Stimulated activated naive B cell treated with anti-CD40 and anti-IgM and Interleukin-4, amounts not matched to agents 10 μg/mL and 1 μg/mL and 100 μg/mL, for 72 hours (primary cell): ENCODE results near the gene ESYT1.
"Not testable (repeated sequence)": the region's sequence is repeated elsewhere in the genome, so short reads cannot be mapped to it uniquely, and the experiment has no call there.

Source experiments
- ATAC-seq, 2 donors: fragments of 150-1000 bp; cut with Tn5 transposase; replicated peaks; 2 replicates each; pipeline ENCODE4 v1.10.0; 2021; ENCODE audit warnings: moderate library complexity in 1 of 2
- DNase-seq: peaks from one replicate; pipeline ENCODE4 v3.0.0; 2021
- H3K27ac Mint-ChIP-seq: one replicate; pipeline ENCODE4 v1.8.0; 2022; ENCODE audit warnings: mild to moderate bottlenecking, mixed read lengths
- H3K27me3 Mint-ChIP-seq, 2 donors: one replicate each; pipeline ENCODE4 v1.8.0; 2022; ENCODE audit warnings: mixed read lengths in 2 of 2
- H3K36me3 Mint-ChIP-seq, 2 donors: one replicate each; pipeline ENCODE4 v1.8.0; 2022; ENCODE audit warnings: mixed read lengths in 2 of 2, mild to moderate bottlenecking in 1 of 2
- H3K4me1 Mint-ChIP-seq, 2 donors: one replicate each; pipeline ENCODE4 v1.8.0; 2022; ENCODE audit warnings: mixed read lengths in 2 of 2, mild to moderate bottlenecking in 1 of 2
- H3K4me3 Mint-ChIP-seq, 2 donors: one replicate each; pipeline ENCODE4 v1.8.0; 2022; ENCODE audit warnings: mild to moderate bottlenecking in 2 of 2, mixed read lengths in 2 of 2, moderate library complexity in 1 of 2
- H3K9me3 Mint-ChIP-seq, 2 donors: one replicate each; pipeline ENCODE4 v1.8.0; 2022; ENCODE audit warnings: mixed read lengths in 2 of 2, mild to moderate bottlenecking in 1 of 2

Gene ESYT1

GRCh38 chr12:56152132-56152755, 24.2 kb downstream of the ESYT1 start, which contains the start of gene MYL6B:
TSS of gene MYL6B (plus strand) at chr12:56152587. CDS start at chr12:56153919, 1,332 bp downstream.
- Mint-ChIP-seq H3K4me3 (peak within 1 kb of the TSS; percentile 92 to 97), H3K27me3 (no peaks in the 10 kb centered on the region), H3K9me3 (no peaks in the 10 kb centered on the region), H3K4me1 (peaks cover 25 to 57% of the 10 kb centered on the region in 2 donors), H3K36me3 (peaks cover 10 to 11% of the 10 kb centered on the region in 2 donors), H3K27ac (peak within 1 kb of the TSS; percentile 97)
- peak; percentile 88 for DNase-seq
- ATAC-seq, result peak; percentile 90 to 92

- ATAC-seq, result no peak
- no peaks in the 10 kb centered on the region for H3K27me3 Mint-ChIP-seq
- peaks cover 26 to 61% of the 10 kb centered on the region in 2 donors for H3K4me1 Mint-ChIP-seq
- peaks cover 10 to 12% of the 10 kb centered on the region in 2 donors for H3K36me3 Mint-ChIP-seq
- H3K27ac Mint-ChIP-seq, result peak overlapping the region; percentile 97
- peak overlapping the region; percentile 92 to 97 for H3K4me3 Mint-ChIP-seq
- H3K9me3 Mint-ChIP-seq, result no peaks in the 10 kb centered on the region
- no peak for DNase-seq
Observed at GRCh38 chr12:56152756-56153677, 24.9 kb downstream of the ESYT1 start.

DNA sequence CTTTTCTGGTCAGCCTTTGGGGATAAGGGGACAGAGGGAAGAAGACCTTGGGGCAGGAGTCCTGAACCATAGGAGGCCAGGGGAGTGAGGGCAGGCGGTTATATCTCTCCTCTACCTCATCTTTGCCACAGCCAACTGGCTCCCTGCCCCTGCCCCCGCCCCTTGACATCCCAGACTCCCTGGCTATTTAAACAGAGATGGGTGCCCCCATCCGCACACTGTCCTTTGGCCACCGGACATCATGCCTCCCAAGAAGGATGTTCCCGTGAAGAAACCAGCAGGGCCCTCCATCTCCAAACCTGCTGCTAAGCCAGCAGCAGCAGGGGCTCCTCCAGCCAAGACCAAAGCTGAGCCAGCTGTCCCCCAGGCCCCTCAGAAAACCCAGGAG, 25.6 kb downstream of the ESYT1 start:
- H3K27ac Mint-ChIP-seq, result peak overlapping the region; percentile 97
- peak overlapping the region; percentile 92 to 97 for H3K4me3 Mint-ChIP-seq
- H3K9me3 Mint-ChIP-seq, result no peaks in the 10 kb centered on the region
- no peaks in the 10 kb centered on the region for H3K27me3 Mint-ChIP-seq
- H3K36me3 Mint-ChIP-seq, result peaks cover 14 to 18% of the 10 kb centered on the region in 2 donors
- ATAC-seq, result no peak
- no peak for DNase-seq
- H3K4me1 Mint-ChIP-seq, result peaks cover 26 to 64% of the 10 kb centered on the region in 2 donors

GRCh38 chr12:56154246-56154771, 26.2 kb downstream of the ESYT1 start:
- Mint-ChIP-seq H3K4me3 (no peak overlapping the region), H3K9me3 (no peaks in the 10 kb centered on the region), H3K27ac (no peak overlapping the region), H3K4me1 (peaks cover 29 to 70% of the 10 kb centered on the region in 2 donors), H3K36me3 (peaks cover 20 to 25% of the 10 kb centered on the region in 2 donors), H3K27me3 (no peaks in the 10 kb centered on the region)
- ATAC-seq (no peak), DNase-seq (no peak)

DNA sequence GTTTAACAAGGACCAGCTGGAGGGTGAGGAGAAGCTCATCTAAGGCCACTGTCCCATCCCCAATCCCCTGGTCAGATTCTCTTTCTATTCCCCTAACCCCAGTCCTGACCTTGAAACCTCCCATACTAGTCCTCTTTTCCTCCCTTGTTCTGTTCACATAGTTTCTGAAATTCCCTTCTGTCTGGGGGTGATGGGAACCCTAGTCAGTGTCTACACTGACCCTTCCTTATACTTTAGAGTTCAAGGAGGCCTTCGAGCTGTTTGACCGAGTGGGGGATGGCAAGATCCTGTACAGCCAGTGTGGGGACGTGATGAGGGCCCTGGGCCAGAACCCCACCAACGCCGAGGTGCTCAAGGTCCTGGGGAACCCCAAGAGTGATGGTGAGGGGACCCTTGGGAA, 26.8 kb downstream of the ESYT1 start:
- Mint-ChIP-seq H3K27ac (no peak overlapping the region), H3K4me3 (no peak overlapping the region), H3K27me3 (no peaks in the 10 kb centered on the region), H3K9me3 (no peaks in the 10 kb centered on the region), H3K4me1 (peaks cover 30 to 75% of the 10 kb centered on the region in 2 donors), H3K36me3 (peaks cover 24 to 30% of the 10 kb centered on the region in 2 donors)
- ATAC-seq (no peak), DNase-seq (no peak)

- Mint-ChIP-seq H3K4me3 (peak overlapping the region; percentile 6 to 15), H3K4me1 (peaks cover 34 to 78% of the 10 kb centered on the region in 2 donors), H3K27me3 (no peaks in the 10 kb centered on the region), H3K27ac (peak overlapping the region; percentile 7), H3K9me3 (no peaks in the 10 kb centered on the region), H3K36me3 (peaks cover 30 to 35% of the 10 kb centered on the region in 2 donors)
- DNase-seq (no peak), ATAC-seq (no peak)
Observed at GRCh38 chr12:56155256-56155845, 27.3 kb downstream of the ESYT1 start.

DNA sequence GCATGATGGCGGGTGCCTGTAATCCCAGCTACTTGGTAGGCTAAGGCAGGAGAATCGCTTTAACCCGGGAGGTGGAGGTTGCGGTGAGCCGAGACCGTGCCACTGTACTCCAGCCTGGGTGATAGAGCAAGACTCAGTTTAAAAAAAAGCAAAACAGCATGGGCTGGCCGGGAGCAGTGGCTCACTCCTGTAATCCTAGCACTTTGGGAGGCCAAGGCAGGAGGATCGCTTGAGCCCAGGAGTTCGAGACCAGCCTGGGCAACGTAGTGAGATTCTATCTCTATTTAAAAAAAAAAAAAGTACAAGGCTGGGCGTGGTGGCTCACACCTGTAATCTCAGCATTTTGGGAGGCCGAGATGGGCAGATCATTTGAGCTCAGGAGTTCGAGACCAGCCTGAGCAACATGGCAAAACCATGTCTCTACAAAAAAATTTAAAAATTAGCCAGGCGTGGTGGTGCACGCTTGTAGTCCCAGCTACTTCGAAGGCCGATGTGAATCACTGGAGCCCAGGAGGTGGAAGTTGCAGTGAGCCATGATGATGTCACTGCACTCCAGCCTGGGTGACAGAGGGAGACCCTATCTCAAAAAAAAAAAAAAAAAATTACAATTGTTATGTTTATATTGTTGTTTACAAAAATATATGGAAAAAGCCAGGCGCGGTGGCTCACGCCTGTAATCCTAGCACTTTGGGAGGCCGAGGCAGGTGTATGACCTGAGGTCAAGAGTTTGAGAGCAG, 28.6 kb downstream of the ESYT1 start:
- not testable (repeated sequence) for H3K9me3 Mint-ChIP-seq, DNase-seq, ATAC-seq, H3K27me3 Mint-ChIP-seq
- Mint-ChIP-seq H3K4me1 (peaks cover 33 to 78% of the 10 kb centered on the region in 2 donors), H3K27ac (peak overlapping the region; percentile 99), H3K36me3 (peaks cover 42 to 47% of the 10 kb centered on the region in 2 donors), H3K4me3 (peak overlapping the region; percentile 91 to 97)

- Mint-ChIP-seq H3K27me3 (no peaks in the 10 kb centered on the region), H3K36me3 (peaks cover 44 to 54% of the 10 kb centered on the region in 2 donors), H3K4me3 (peak overlapping the region; percentile 91 to 97), H3K27ac (peak overlapping the region; percentile 99), H3K9me3 (no peaks in the 10 kb centered on the region), H3K4me1 (peaks cover 36 to 79% of the 10 kb centered on the region in 2 donors)
- peak; percentile 70 for DNase-seq
- peak; percentile 62 to 66 for ATAC-seq
Observed at GRCh38 chr12:56157201-56158028, 29.3 kb downstream of the ESYT1 start.

DNA sequence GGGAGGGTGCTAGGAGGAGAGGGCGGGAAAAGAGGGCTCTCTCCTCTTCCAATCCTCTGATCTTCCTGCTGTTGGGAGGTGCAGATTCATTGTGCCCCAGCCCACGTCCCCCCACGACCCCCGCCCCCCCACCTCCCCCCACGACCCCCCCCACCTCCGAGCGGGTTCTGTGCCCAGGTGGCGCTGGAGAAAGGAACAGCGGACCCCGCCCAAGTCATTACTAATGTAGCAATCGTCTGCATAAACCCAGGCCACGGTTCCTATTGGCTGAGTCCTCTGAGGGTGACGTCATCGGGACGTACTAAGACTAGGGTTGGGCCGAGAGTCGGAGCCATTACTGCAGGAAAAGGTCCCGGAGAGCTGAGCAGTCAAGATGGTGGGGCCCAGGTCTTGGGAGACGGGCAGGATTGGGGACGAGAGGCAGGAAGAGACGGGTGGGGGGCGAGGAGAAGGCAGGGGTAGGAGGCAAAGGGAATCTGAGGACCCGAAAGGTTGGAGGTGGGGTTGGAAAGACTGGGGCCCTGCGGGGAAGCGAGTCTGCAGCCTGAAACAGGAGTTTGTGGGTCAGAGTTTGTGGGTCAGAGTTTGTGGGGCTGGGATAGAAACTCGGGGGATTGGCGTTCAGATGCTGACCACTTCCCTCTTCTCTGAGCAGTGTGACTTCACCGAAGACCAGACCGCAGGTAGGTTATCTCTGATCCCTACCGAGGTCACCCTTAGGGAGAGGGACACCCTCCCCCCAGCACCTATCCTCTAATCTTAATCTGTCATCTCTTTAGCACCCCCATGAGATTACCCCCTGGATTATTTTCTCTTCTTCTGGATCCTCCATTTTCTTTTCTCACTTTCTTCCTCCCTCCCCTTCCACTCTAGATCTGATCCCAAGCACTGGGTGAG, 30.2 kb downstream of the ESYT1 start, which contains the start of gene MYL6:
TSS of gene MYL6 (plus strand) at position 331 of the 897 bp plus-strand sequence. CDS start at position 374, 43 bp downstream.
- H3K9me3 Mint-ChIP-seq, result no peaks in the 10 kb centered on the region
- peak within 1 kb of the TSS; percentile 91 to 97 for H3K4me3 Mint-ChIP-seq
- no peaks in the 10 kb centered on the region for H3K27me3 Mint-ChIP-seq
- peak; percentile 88 for DNase-seq
- H3K36me3 Mint-ChIP-seq, result peaks cover 48 to 59% of the 10 kb centered on the region in 2 donors
- peak; percentile 87 to 92 for ATAC-seq
- peaks cover 39 to 76% of the 10 kb centered on the region in 2 donors for H3K4me1 Mint-ChIP-seq
- H3K27ac Mint-ChIP-seq, result peak within 1 kb of the TSS; percentile 99

DNA sequence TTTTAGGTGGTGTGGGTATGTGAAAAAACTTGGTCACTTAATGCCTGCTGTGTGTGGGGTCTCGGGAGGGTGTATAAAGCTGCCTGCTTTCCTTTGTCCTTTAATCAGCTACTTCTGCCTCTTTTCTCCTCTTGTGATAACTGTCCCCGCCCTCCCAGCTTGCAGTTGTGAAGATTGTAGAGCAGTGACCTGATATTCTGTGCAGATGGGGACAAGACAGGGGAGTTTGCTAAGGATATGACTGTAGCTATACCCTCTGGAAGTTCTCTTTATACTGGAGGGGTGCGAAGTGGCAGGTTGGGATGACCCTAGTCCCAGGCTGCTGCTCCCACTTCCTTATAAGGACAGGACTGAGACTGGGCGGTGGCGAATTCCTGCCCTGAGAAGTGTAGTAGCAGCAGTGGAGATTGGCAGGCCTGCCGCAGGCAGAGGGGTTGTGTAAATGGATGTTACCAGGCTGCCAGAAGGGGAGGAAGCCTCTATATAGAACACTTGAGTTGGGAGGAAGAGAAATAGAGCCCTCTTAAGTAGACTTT, 30.9 kb downstream of the ESYT1 start:
- ATAC-seq, result peak in 1 of 2 donors; percentile 8
- H3K36me3 Mint-ChIP-seq, result peaks cover 51 to 67% of the 10 kb centered on the region in 2 donors
- H3K27ac Mint-ChIP-seq, result peak overlapping the region; percentile 99

GRCh38 chr12:56159482-56160192, 31.6 kb downstream of the ESYT1 start:
- H3K4me1 Mint-ChIP-seq, result peaks cover 37 to 74% of the 10 kb centered on the region in 2 donors
- peak overlapping the region; percentile 99 for H3K27ac Mint-ChIP-seq
- ATAC-seq, result no peak
- H3K36me3 Mint-ChIP-seq, result peaks cover 56 to 73% of the 10 kb centered on the region in 2 donors
- H3K27me3 Mint-ChIP-seq, result no peaks in the 10 kb centered on the region
- DNase-seq, result no peak
- no peaks in the 10 kb centered on the region for H3K9me3 Mint-ChIP-seq
- peak overlapping the region; percentile 91 to 97 for H3K4me3 Mint-ChIP-seq

More for the DNA sequence above, 30.9 kb downstream of the ESYT1 start:
- Mint-ChIP-seq H3K27me3 (no peaks in the 10 kb centered on the region), H3K4me3 (peak overlapping the region; percentile 91 to 97), H3K4me1 (peaks cover 37 to 74% of the 10 kb centered on the region in 2 donors), H3K9me3 (no peaks in the 10 kb centered on the region)
- DNase-seq, result no peak
